Psoas muscle (tissue), 8 donors: ENCODE data around the gene SLC44A1. TPM values are rescaled to one million over a fixed set of nuclear protein-coding genes. Genes with fewer than 3 reads are reported as not detected.

ENCODE experiments used
- ATAC-seq, 4 donors: fragments of 200-7000 bp; cut with Tn5 transposase; one replicate each; pipeline ENCODE4 v1.9.1; 2020; ENCODE audit warnings: moderate library complexity in 3 of 4, mild to moderate bottlenecking in 2 of 4
- DNase-seq, 2 donors: peaks; one replicate each; pipeline ENCODE4 v3.0.0-alpha.2; 2020
- H3K27ac ChIP-seq: fragments of 200-600 bp; one replicate; pipeline ENCODE4 v1.8.0; 2022
- H3K27me3 ChIP-seq, 3 donors: fragments of 200-600 bp in 1 of 3; one replicate each; pipeline versions ENCODE4 v1.6.1 to v1.8.0; 2013 to 2022; ENCODE audit warnings: low read length in 2 of 3, mild to moderate bottlenecking in 2 of 3, moderate library complexity in 1 of 3; ENCODE audit not compliant: insufficient read depth in 3 of 3
- H3K36me3 ChIP-seq, 2 donors: fragments of 200-600 bp in 1 of 2; one replicate each; pipeline versions ENCODE4 v1.6.1 to v1.8.0; 2013 to 2022; ENCODE audit warnings: low read depth in 1 of 2, mild to moderate bottlenecking in 1 of 2, moderate library complexity in 1 of 2; ENCODE audit not compliant: insufficient read depth in 1 of 2
- H3K4me1 ChIP-seq: fragments of 200-600 bp; one replicate; pipeline ENCODE4 v1.8.0; 2022
- H3K4me3 ChIP-seq: fragments of 200-600 bp; one replicate; pipeline ENCODE4 v1.8.0; 2022; ENCODE audit warnings: mild to moderate bottlenecking
- H3K9me3 ChIP-seq: fragments of 200-600 bp; one replicate; pipeline ENCODE4 v1.8.0; 2022
- WGBS, 3 donors: extraction: QIAGEN DNeasy Blood & Tissue Kit; methylation state at CpG; one replicate each; pipeline versions ENCODE4 v1.1.6 to v1.1.7; 2013; 5-methylcytosine and 5-hydroxymethylcytosine counted together
- intact Hi-C, 2 donors: fragments of 100-400 bp; cut with DNase I; formaldehyde crosslinking; loops; one replicate each; pipeline versions ENCODE4 v1.11.0 to v1.14.2; 2022
- polyA plus RNA-seq, 3 donors: library from polyadenylated mRNA; stranded (reverse); fragments of 200-250 nt; gene quantifications; one replicate each; pipeline ENCODE4 v1.2.3, GENCODE V29; 2013
- total RNA-seq, 4 donors: library from RNA; stranded (reverse); fragmentation: NEBNext Ultra II Directional in 2 of 4; extraction: Animal tissue kit (Norgen Biotek cat#: 25700) in 2 of 4; gene quantifications; one replicate each; pipeline versions ENCODE4 v1.2.1 to v1.2.4, GENCODE V29; 2021 to 2023
- TF ChIP-seq, protein P1 (sequence below): fragments of 200-600 bp; IDR thresholded peaks from one replicate; pipeline ENCODE4 v1.8.0; 2022; ENCODE audit warnings: antibody characterized with exemption
- donor health status: healthy with polysubstance abuse.
- donor health status: DM: no; HTN: no; CAD: no; lungs with moderate emphysema.
- donor health status: Bipolar disorder and iron deficiency.
- donor health status: healthy.
- donor health status: DM: yes; HTN: yes; CAD: no.
- donor health status: DM: no; HTN: no; CAD: no.
- donor health status: DM: no; HTN: no; CAD: no.
- donor health status: DM: yes; HTN: yes; CAD: no.

SLC44A1 gene
- total and polyA plus RNA-seq, 7 donors, result 3.3 to 18.9 (median 7.0) TPM

DNA sequence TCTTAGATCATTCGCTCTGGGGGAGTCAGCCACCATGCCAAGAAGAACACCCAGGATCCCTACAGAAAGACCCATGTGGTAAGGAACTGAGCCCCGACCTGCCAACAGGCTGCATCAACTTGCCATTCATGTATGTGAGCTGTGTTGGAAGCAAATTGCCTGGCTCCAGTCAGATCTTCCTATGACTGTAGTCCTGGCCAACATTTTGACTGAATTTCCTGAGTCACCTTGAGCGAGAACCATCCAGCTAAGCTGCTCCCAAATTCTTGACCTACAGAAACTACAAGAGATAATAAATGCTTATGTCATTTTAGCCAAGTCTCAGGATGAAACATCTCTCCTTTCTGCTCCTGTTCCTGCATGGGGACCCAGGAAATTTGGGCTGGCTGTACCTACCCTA lies 40.0 kb upstream of the SLC44A1 start:
- Histone ChIP-seq H3K36me3 (no peaks in the 10 kb centered on the region), H3K4me3 (no peak overlapping the region), H3K27ac (no peak overlapping the region), H3K4me1 (peaks cover 25% of the 10 kb centered on the region), H3K9me3 (no peaks in the 10 kb centered on the region), H3K27me3 (no peaks in the 10 kb centered on the region)
- ATAC-seq (peak in 2 of 4 donors; percentile 37 to 39), DNase-seq (no peak)
- WGBS, 3 donors, result 55 to 84% (median 78%) methylated on average over 3 of the region's 3 CpGs
- TF ChIP-seq, protein P1, sequence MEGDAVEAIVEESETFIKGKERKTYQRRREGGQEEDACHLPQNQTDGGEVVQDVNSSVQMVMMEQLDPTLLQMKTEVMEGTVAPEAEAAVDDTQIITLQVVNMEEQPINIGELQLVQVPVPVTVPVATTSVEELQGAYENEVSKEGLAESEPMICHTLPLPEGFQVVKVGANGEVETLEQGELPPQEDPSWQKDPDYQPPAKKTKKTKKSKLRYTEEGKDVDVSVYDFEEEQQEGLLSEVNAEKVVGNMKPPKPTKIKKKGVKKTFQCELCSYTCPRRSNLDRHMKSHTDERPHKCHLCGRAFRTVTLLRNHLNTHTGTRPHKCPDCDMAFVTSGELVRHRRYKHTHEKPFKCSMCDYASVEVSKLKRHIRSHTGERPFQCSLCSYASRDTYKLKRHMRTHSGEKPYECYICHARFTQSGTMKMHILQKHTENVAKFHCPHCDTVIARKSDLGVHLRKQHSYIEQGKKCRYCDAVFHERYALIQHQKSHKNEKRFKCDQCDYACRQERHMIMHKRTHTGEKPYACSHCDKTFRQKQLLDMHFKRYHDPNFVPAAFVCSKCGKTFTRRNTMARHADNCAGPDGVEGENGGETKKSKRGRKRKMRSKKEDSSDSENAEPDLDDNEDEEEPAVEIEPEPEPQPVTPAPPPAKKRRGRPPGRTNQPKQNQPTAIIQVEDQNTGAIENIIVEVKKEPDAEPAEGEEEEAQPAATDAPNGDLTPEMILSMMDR, result no peak
- intact Hi-C loops, result no loop called here

DNA sequence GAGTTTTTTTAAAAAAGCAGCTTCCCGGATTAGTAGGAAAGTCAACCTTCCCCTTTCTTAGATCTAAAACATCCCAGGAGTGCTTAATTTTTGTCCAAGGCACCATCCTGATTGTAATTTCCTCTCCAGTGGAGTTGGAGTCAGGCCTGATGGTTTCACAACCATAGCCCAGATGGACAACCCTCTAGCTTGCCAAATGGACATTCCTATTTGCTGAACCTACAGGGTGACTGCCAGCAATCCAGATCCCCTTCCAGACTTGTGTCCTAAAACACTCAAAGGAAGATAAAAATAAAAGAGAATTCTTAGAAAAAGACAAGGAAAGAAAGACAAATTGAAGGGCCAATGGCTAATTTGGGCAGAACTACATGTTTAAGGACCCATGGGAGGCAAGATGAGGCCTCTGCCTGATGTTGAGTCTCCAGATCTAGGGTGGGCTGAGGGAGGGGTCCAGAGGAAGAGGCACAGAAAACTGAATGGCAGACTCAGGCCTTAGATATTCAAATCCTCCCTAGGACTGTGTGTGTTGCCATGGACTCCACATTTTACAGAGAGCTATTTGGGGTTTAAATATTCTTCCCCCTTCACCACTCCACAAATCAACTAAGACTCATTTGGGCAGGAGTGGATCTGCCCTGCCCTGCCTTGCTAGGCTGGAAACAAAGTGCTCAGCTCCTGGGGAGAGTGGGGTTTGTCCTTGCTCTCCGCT lies 38.5 kb upstream of the SLC44A1 start:
- DNase-seq (peak; percentile 64 to 69), ATAC-seq (peak; percentile 91 to 98 (median 95))
- intact Hi-C loops, result no loop called here
- H3K27me3 ChIP-seq, result no peaks in the 10 kb centered on the region
- no peak overlapping the region for H3K4me3 ChIP-seq
- no peaks in the 10 kb centered on the region for H3K9me3 ChIP-seq
- H3K27ac ChIP-seq, result peak overlapping the region; percentile 32
- H3K4me1 ChIP-seq, result peaks cover 25% of the 10 kb centered on the region
- 30 to 48% (median 38%) methylated on average over 2 of the region's 2 CpGs for WGBS, 3 donors
- H3K36me3 ChIP-seq, result no peaks in the 10 kb centered on the region
- TF ChIP-seq, protein P1, result no peak

DNA sequence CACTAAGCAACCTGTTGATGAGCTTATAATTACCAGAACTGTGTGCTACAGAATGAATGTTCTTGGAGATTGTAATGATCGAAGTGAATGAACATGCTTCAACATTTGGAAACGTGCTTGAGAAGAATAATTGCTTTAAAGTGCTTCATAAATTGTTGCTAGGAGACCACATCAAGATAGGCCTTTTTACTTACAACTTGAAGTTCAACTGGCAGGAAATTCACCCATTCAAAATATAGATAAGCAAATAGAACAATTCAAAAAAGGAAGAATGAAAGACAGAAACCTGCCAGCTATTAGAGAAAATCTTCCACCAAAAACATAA lies 38.0 kb upstream of the SLC44A1 start:
- intact Hi-C loops, result no loop called here
- no peak for ATAC-seq
- H3K36me3 ChIP-seq, result no peaks in the 10 kb centered on the region
- no peak for DNase-seq
- TF ChIP-seq, protein P1, result no peak
- H3K27me3 ChIP-seq, result no peaks in the 10 kb centered on the region
- WGBS, 3 donors, result 43 to 63% (median 49%) methylated on average over 2 of the region's 2 CpGs
- no peak overlapping the region for H3K4me3 ChIP-seq
- no peaks in the 10 kb centered on the region for H3K9me3 ChIP-seq
- H3K27ac ChIP-seq, result peak overlapping the region; percentile 32
- H3K4me1 ChIP-seq, result peaks cover 25% of the 10 kb centered on the region

DNA sequence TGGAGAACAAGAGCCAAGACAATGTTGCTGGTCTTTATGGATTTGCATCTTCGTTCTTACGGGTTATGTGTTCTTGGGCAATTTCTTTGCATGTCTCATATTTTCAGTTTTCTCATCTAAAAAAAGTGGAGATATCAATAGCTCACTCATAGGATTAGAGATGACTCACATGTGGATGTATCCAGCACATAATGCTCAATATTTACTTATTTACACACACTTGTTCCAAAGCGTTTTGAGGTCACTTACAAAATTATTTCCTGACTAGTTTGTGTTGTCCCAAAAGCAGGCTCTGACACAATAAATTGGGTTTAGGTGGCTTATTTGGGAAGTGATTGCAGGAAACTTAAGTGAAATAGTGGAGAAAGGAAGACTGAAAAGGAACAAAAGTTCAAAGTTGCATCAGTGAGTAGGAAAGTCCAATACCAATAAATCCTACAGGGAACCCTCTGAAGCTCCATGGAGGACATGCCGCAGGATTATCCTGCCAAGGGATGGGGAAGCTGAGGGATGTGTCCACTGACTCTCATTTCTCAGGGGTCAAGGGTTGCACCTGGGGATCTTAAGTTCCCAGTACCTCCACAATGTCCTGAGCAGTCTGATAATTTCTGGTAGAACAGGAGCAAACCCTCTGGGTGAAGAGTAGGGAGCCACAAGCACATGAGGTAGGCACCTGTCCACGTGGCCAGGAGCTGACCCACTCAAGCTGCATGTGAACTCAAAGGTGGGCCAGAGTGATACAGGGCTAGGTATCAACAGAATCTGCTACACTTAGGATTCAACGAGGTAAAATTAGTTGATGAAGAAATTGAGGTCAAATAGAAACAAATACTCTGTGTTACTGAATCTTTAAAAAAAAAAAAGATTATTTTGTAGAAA lies 37.4 kb upstream of the SLC44A1 start:
- peaks cover 25% of the 10 kb centered on the region for H3K4me1 ChIP-seq
- TF ChIP-seq, protein P1, result no peak
- H3K9me3 ChIP-seq, result no peaks in the 10 kb centered on the region
- ATAC-seq (peak in 1 of 4 donors; percentile 32), DNase-seq (no peak)
- H3K36me3 ChIP-seq, result no peaks in the 10 kb centered on the region
- intact Hi-C loops, result no loop called here
- H3K27ac ChIP-seq, result peak overlapping the region; percentile 32
- H3K4me3 ChIP-seq, result no peak overlapping the region
- no peaks in the 10 kb centered on the region for H3K27me3 ChIP-seq
- 84 to 85% (median 84%) methylated on average over 6 of the region's 6 CpGs for WGBS, 3 donors
